ENCODE measurements around the gene ZNF593.

- TF ChIP-seq CTCF (conservative IDR thresholded peaks at IDR 0.05; ENCODE audit: low read depth, low read length) (no peak), EZH2 (IDR thresholded peaks at IDR 0.05; ENCODE audit: borderline replicate concordance, low read depth, low read length, poor library complexity, severe bottlenecking) (no peak)
Measured at GRCh38 chr1:26189331-26189730, 19.6 kb downstream of the ZNF593 start.

All from A673 (cell line).